ENCODE measurements around the gene SYNGR4. TPM values are rescaled to one million over a fixed set of nuclear protein-coding genes. Genes with fewer than 3 reads are reported as not detected.
A peak's percentile ranks its signal among the peaks of the same experiment; 100 is the strongest.

SYNGR4 gene
- total and polyA plus RNA-seq, 2 experiments from 2014 or later: not detected

GRCh38 chr19:48333467-48334384, 30.4 kb upstream of the SYNGR4 start:
- H3K4me2 ChIP-seq (ENCODE audit: unreplicated experiment): peak overlapping the region; percentile 79
- no peak for TF ChIP-seq EZH2 (IDR thresholded peaks at IDR 0.05; ENCODE audit: insufficient read depth, poor library complexity, severe bottlenecking)
- no peak for TF ChIP-seq EZH2phosphoT487 (IDR thresholded peaks at IDR 0.05; ENCODE audit: insufficient read depth, low read depth)
- H3K79me2 ChIP-seq (ENCODE audit: insufficient read depth): peaks cover 13% of the 10 kb centered on the region
- peaks cover 20% of the 10 kb centered on the region for H3K4me1 ChIP-seq (ENCODE audit: insufficient read depth)
- H3K4me3 ChIP-seq: peak overlapping the region; percentile 66
- H2AFZ ChIP-seq: peak overlapping the region; percentile 66
- peak; percentile 98 for DNase-seq
- H4K20me1 ChIP-seq (ENCODE audit: insufficient read depth): no peaks in the 10 kb centered on the region
- H3K9me2 ChIP-seq (ENCODE audit: insufficient read depth): no peaks in the 10 kb centered on the region
- peak overlapping the region; percentile 59 for H3K9ac ChIP-seq
- in situ Hi-C loops (cut with MboI): no loop called here
- 8 to 15% methylated on average over 36 to 50 of the region's 54 CpGs for WGBS, 2 experiments (ENCODE audit: low coverage in 1 of 2, low lambda C conversion rate in 2 of 2, missing lambda C conversion rate in 2 of 2)
- peak overlapping the region; percentile 34 for H3K27ac ChIP-seq
- H3K36me3 ChIP-seq (ENCODE audit: low read depth): peaks cover 7% of the 10 kb centered on the region; the same call in 1 of the 2 replicates
- H3F3A ChIP-seq (ENCODE audit: insufficient read depth): peaks cover 38% of the 10 kb centered on the region
- no peaks in the 10 kb centered on the region for H3K27me3 ChIP-seq (replicated peaks; ENCODE audit: insufficient read depth)
- H3K9me3 ChIP-seq (ENCODE audit: low read depth): no peaks in the 10 kb centered on the region

- 0 out of 2 replicates have a peak, but pooled peaks cover 3% of the 10 kb centered on the region for H3K4me1 ChIP-seq (ENCODE audit: insufficient read depth)
- H3F3A ChIP-seq (ENCODE audit: insufficient read depth): 0 out of 2 replicates have a peak, but pooled peaks cover 9% of the 10 kb centered on the region
- no peak overlapping the region for H3K4me3 ChIP-seq
- no peak for DNase-seq
- no peak overlapping the region for H3K4me2 ChIP-seq (ENCODE audit: unreplicated experiment)
- no peaks in the 10 kb centered on the region for H3K79me2 ChIP-seq (ENCODE audit: insufficient read depth)
- 90 to 93% methylated on average over 14 of the region's 14 CpGs for WGBS, 2 experiments (ENCODE audit: low coverage in 1 of 2, low lambda C conversion rate in 2 of 2, missing lambda C conversion rate in 2 of 2)
- in situ Hi-C loops (cut with MboI): no loop called here
- no peak overlapping the region for H3K9ac ChIP-seq
- H3K27me3 ChIP-seq (replicated peaks; ENCODE audit: insufficient read depth): no peaks in the 10 kb centered on the region
- H3K9me2 ChIP-seq (ENCODE audit: insufficient read depth): no peaks in the 10 kb centered on the region
- H3K36me3 ChIP-seq (ENCODE audit: low read depth): no peaks in the 10 kb centered on the region
- no peak overlapping the region for H2AFZ ChIP-seq
- H3K27ac ChIP-seq: no peak overlapping the region
- TF ChIP-seq EZH2phosphoT487 (IDR thresholded peaks at IDR 0.05; ENCODE audit: insufficient read depth, low read depth): no peak
- no peak for TF ChIP-seq EZH2 (IDR thresholded peaks at IDR 0.05; ENCODE audit: insufficient read depth, poor library complexity, severe bottlenecking)
- no peaks in the 10 kb centered on the region for H3K9me3 ChIP-seq (ENCODE audit: low read depth)
- H4K20me1 ChIP-seq (ENCODE audit: insufficient read depth): no peaks in the 10 kb centered on the region
These were observed 25.9 kb upstream of the SYNGR4 start for GRCh38 chr19:48338253-48338755.

GRCh38 chr19:48338802-48339503, 25.2 kb upstream of the SYNGR4 start:
- Histone ChIP-seq H4K20me1 (ENCODE audit: insufficient read depth) (no peaks in the 10 kb centered on the region), H3K79me2 (ENCODE audit: insufficient read depth) (no peaks in the 10 kb centered on the region), H3F3A (ENCODE audit: insufficient read depth) (0 out of 2 replicates have a peak, but pooled peaks cover 9% of the 10 kb centered on the region), H2AFZ (no peak overlapping the region), H3K9me2 (ENCODE audit: insufficient read depth) (no peaks in the 10 kb centered on the region), H3K4me2 (ENCODE audit: unreplicated experiment) (no peak overlapping the region), H3K36me3 (ENCODE audit: low read depth) (no peaks in the 10 kb centered on the region), H3K9me3 (ENCODE audit: low read depth) (no peaks in the 10 kb centered on the region), H3K4me1 (ENCODE audit: insufficient read depth) (no peaks in the 10 kb centered on the region), H3K27me3 (replicated peaks; ENCODE audit: insufficient read depth) (no peaks in the 10 kb centered on the region), H3K4me3 (no peak overlapping the region), H3K27ac (no peak overlapping the region), H3K9ac (no peak overlapping the region)
- TF ChIP-seq EZH2 (IDR thresholded peaks at IDR 0.05; ENCODE audit: insufficient read depth, poor library complexity, severe bottlenecking): no peak
- no peak for TF ChIP-seq EZH2phosphoT487 (IDR thresholded peaks at IDR 0.05; ENCODE audit: insufficient read depth, low read depth)
- in situ Hi-C loops (cut with MboI): no loop called here
- DNase-seq: no peak
- 89 to 93% methylated on average over 12 to 14 of the region's 14 CpGs for WGBS, 2 experiments (ENCODE audit: low coverage in 1 of 2, low lambda C conversion rate in 2 of 2, missing lambda C conversion rate in 2 of 2)

- Histone ChIP-seq H3F3A (ENCODE audit: insufficient read depth) (no peaks in the 10 kb centered on the region), H3K79me2 (ENCODE audit: insufficient read depth) (no peaks in the 10 kb centered on the region), H3K4me3 (no peak overlapping the region), H4K20me1 (ENCODE audit: insufficient read depth) (no peaks in the 10 kb centered on the region), H3K9ac (no peak overlapping the region), H3K4me2 (ENCODE audit: unreplicated experiment) (no peak overlapping the region), H3K27ac (no peak overlapping the region), H3K4me1 (ENCODE audit: insufficient read depth) (no peaks in the 10 kb centered on the region), H2AFZ (no peak overlapping the region), H3K36me3 (ENCODE audit: low read depth) (no peaks in the 10 kb centered on the region), H3K27me3 (replicated peaks; ENCODE audit: insufficient read depth) (no peaks in the 10 kb centered on the region), H3K9me2 (ENCODE audit: insufficient read depth) (no peaks in the 10 kb centered on the region), H3K9me3 (ENCODE audit: low read depth) (no peaks in the 10 kb centered on the region)
- WGBS, 2 experiments (ENCODE audit: low coverage in 1 of 2, low lambda C conversion rate in 2 of 2, missing lambda C conversion rate in 2 of 2): 86 to 89% methylated on average over 11 of the region's 11 CpGs
- DNase-seq: peak; percentile 38
- no peak for TF ChIP-seq EZH2phosphoT487 (IDR thresholded peaks at IDR 0.05; ENCODE audit: insufficient read depth, low read depth)
- no peak for TF ChIP-seq EZH2 (IDR thresholded peaks at IDR 0.05; ENCODE audit: insufficient read depth, poor library complexity, severe bottlenecking)
- in situ Hi-C loops (cut with MboI): no loop called here
These were observed 23.2 kb upstream of the SYNGR4 start for GRCh38 chr19:48340995-48341394.
